Ovary (tissue), 3 donors: ENCODE measurements around the gene PITPNC1.

Experiments
- POLR2A ChIP-seq: fragments of 450-650 bp; IDR thresholded peaks from one replicate; pipeline ENCODE4 v1.6.1; 2017; ENCODE audit warnings: antibody characterized with exemption, mild to moderate bottlenecking, moderate library complexity
- TF ChIP-seq, protein P1 (sequence below), 3 donors: fragments of 450-650 bp in 2 of 3; fragments of 200-600 bp in 1 of 3; IDR thresholded peaks; one replicate each; pipeline versions ENCODE4 v1.5.1 to v1.8.0; 2016 to 2022; ENCODE audit warnings: antibody characterized with exemption in 3 of 3, mild to moderate bottlenecking in 1 of 3
- donor health status: DM: no; HTN: no; CAD: no.

DNA sequence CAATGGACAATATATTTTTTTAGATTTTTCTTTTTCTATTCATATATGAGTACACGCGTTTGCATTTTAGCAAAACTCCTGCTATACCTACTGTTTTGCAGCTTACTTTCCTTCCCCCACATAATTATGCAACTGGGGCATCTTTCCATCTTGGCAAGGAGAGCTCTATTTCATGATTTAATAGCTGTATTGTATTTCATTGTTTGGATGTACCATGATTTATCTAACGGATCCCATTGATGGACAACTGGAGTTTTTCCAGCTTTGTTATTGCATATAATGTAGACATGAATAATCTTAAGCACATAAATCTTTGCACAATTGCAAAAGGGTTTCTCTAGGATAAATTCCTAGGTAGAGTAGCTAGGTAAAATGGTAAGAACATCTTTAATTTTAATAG is 133.9 kb downstream of the PITPNC1 start:
- TF ChIP-seq, protein P1, sequence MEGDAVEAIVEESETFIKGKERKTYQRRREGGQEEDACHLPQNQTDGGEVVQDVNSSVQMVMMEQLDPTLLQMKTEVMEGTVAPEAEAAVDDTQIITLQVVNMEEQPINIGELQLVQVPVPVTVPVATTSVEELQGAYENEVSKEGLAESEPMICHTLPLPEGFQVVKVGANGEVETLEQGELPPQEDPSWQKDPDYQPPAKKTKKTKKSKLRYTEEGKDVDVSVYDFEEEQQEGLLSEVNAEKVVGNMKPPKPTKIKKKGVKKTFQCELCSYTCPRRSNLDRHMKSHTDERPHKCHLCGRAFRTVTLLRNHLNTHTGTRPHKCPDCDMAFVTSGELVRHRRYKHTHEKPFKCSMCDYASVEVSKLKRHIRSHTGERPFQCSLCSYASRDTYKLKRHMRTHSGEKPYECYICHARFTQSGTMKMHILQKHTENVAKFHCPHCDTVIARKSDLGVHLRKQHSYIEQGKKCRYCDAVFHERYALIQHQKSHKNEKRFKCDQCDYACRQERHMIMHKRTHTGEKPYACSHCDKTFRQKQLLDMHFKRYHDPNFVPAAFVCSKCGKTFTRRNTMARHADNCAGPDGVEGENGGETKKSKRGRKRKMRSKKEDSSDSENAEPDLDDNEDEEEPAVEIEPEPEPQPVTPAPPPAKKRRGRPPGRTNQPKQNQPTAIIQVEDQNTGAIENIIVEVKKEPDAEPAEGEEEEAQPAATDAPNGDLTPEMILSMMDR (IDR thresholded peaks at IDR 0.05) = no peak
- no peak for TF ChIP-seq POLR2A
